Measurements from ENCODE around the gene INHBB.
"Not testable (repeated sequence)": the region's sequence is repeated elsewhere in the genome, so short reads cannot be mapped to it uniquely, and the experiment has no call there.

INHBB gene

GRCh38 chr2:120388222-120389035 is 42.5 kb downstream of the INHBB start:
- TF ChIP-seq CTCF (IDR thresholded peaks at IDR 0.05) (no peak), ZFX (IDR thresholded peaks at IDR 0.05; ENCODE audit: borderline replicate concordance) (no peak)
- H3K27ac ChIP-seq = no peak overlapping the region

- no peak overlapping the region for H3K27ac ChIP-seq
Observed at GRCh38 chr2:120389036-120389391, 43.1 kb downstream of the INHBB start.

GRCh38 chr2:120390381-120391055 is 44.6 kb downstream of the INHBB start:
- no peak for TF ChIP-seq CTCF (IDR thresholded peaks at IDR 0.05)
- no peak for TF ChIP-seq ZFX (IDR thresholded peaks at IDR 0.05; ENCODE audit: borderline replicate concordance)
- H3K27ac ChIP-seq = no peak overlapping the region

More at GRCh38 chr2:120389036-120389391, 43.1 kb downstream of the INHBB start:
- TF ChIP-seq CTCF (IDR thresholded peaks at IDR 0.05) (no peak), ZFX (IDR thresholded peaks at IDR 0.05; ENCODE audit: borderline replicate concordance) (no peak)

GRCh38 chr2:120391382-120391781 is 45.4 kb downstream of the INHBB start:
- H3K27ac ChIP-seq = not testable (repeated sequence)

- H3K27ac ChIP-seq = no peak overlapping the region
- TF ChIP-seq ZFX (IDR thresholded peaks at IDR 0.05; ENCODE audit: borderline replicate concordance) (no peak), CTCF (IDR thresholded peaks at IDR 0.05) (no peak)
Observed at GRCh38 chr2:120391911-120392665, 46.2 kb downstream of the INHBB start.

- TF ChIP-seq ZFX (IDR thresholded peaks at IDR 0.05; ENCODE audit: borderline replicate concordance) (no peak), CTCF (IDR thresholded peaks at IDR 0.05) (no peak)
Observed at GRCh38 chr2:120392923-120393322, 47.0 kb downstream of the INHBB start.

GRCh38 chr2:120393456-120393855 is 47.5 kb downstream of the INHBB start:
- no peak overlapping the region for H3K27ac ChIP-seq

More at GRCh38 chr2:120392923-120393322, 47.0 kb downstream of the INHBB start:
- no peak overlapping the region for H3K27ac ChIP-seq

More at GRCh38 chr2:120393456-120393855, 47.5 kb downstream of the INHBB start:
- TF ChIP-seq ZFX (IDR thresholded peaks at IDR 0.05; ENCODE audit: borderline replicate concordance) (no peak), CTCF (IDR thresholded peaks at IDR 0.05) (no peak)
